ENCODE results near the gene PGM2.

PGM2 gene

GRCh38 chr4:37902738-37903693 is 76.5 kb downstream of the PGM2 start:
- no peak for DNase-seq (ENCODE audit: low read depth)

- DNase-seq (ENCODE audit: low read depth) = no peak
Measured at GRCh38 chr4:37903901-37904300, 77.4 kb downstream of the PGM2 start.

- no peak for DNase-seq (ENCODE audit: low read depth)
Measured at GRCh38 chr4:37904824-37905223, 78.3 kb downstream of the PGM2 start.

- DNase-seq (ENCODE audit: low read depth) = no peak
Measured at GRCh38 chr4:37905533-37906169, 79.2 kb downstream of the PGM2 start.

- DNase-seq (ENCODE audit: low read depth) = no peak
Measured at GRCh38 chr4:37908488-37909331, 82.2 kb downstream of the PGM2 start.

- no peak for DNase-seq (ENCODE audit: low read depth)
Measured at GRCh38 chr4:37909332-37910090, 83.0 kb downstream of the PGM2 start.

GRCh38 chr4:37910091-37910486 is 83.6 kb downstream of the PGM2 start:
- no peak for DNase-seq (ENCODE audit: low read depth)

Measured in stimulated activated CD4-positive, alpha-beta T cell treated with anti-CD3 and anti-CD28 coated beads, Interleukin-2, amount 100 ng/mL, for 4 hours (primary cell).